ACHN (cell line): ENCODE data around the gene CPT1C.

Source experiments
- DNase-seq: peaks from one replicate; pipeline ENCODE4 v3.0.0-alpha.2; 2015
- in situ Hi-C: cut with HindIII; loops from 2 replicates; pipeline ENCODE4 v1.10.0; 2017; ENCODE audit warnings: low sequenced_read_pairs, low pct_ligation_motif_present, low pct_unique_long_range_greater_than_20kb

The CPT1C gene

GRCh38 chr19:49678985-49679770 is 11.7 kb upstream of the CPT1C start:
- in situ Hi-C loops: no loop called here
- DNase-seq: no peak

- in situ Hi-C loops: no loop called here
- DNase-seq: no peak
Observed at GRCh38 chr19:49679771-49680413, 11.0 kb upstream of the CPT1C start.

GRCh38 chr19:49680421-49681351 is 10.2 kb upstream of the CPT1C start:
- in situ Hi-C loops: no loop called here
- DNase-seq: peak; percentile 80

- DNase-seq: no peak
- in situ Hi-C loops: no loop called here
Observed at GRCh38 chr19:49681830-49682229, 9.1 kb upstream of the CPT1C start.

GRCh38 chr19:49682274-49682673 is 8.6 kb upstream of the CPT1C start:
- in situ Hi-C loops: no loop called here
- no peak for DNase-seq

GRCh38 chr19:49683814-49684250 is 7.1 kb upstream of the CPT1C start:
- no peak for DNase-seq
- in situ Hi-C loops: no loop called here

- DNase-seq: no peak
- in situ Hi-C loops: no loop called here
Observed at GRCh38 chr19:49684251-49684982, 6.5 kb upstream of the CPT1C start.

GRCh38 chr19:49684983-49685553 is 5.8 kb upstream of the CPT1C start:
- DNase-seq: no peak
- in situ Hi-C loops: no loop called here

GRCh38 chr19:49685845-49686332 is 5.0 kb upstream of the CPT1C start:
- in situ Hi-C loops: no loop called here
- no peak for DNase-seq

GRCh38 chr19:49686503-49687088 is 4.3 kb upstream of the CPT1C start:
- DNase-seq: no peak

GRCh38 chr19:49687150-49687549 is 3.8 kb upstream of the CPT1C start:
- in situ Hi-C loops: no loop called here
- DNase-seq: no peak

More at GRCh38 chr19:49686503-49687088, 4.3 kb upstream of the CPT1C start:
- in situ Hi-C loops: no loop called here

- no peak for DNase-seq
- in situ Hi-C loops: no loop called here
Observed at GRCh38 chr19:49687566-49688316, 3.2 kb upstream of the CPT1C start.

GRCh38 chr19:49688531-49689132 is 2.3 kb upstream of the CPT1C start:
- in situ Hi-C loops: no loop called here
- DNase-seq: no peak

- DNase-seq: no peak
- in situ Hi-C loops: no loop called here
Observed at GRCh38 chr19:49689133-49690078, 1.5 kb upstream of the CPT1C start, which contains the start of gene ADM5. Gene ADM5, plus strand, starts transcription at chr19:49689594. Its CDS starts 244 bp downstream, at chr19:49689838.

- in situ Hi-C loops: no loop called here
- no peak for DNase-seq
Observed at GRCh38 chr19:49690079-49690655, 749 bp upstream of the CPT1C start.
